DMS53 (cell line): ENCODE data around the gene LCOR.

Source experiments
- DNase-seq: peaks from one replicate; lab custom pipeline; 2025; lab: John Stamatoyannopoulos, UW

The LCOR gene

DNA sequence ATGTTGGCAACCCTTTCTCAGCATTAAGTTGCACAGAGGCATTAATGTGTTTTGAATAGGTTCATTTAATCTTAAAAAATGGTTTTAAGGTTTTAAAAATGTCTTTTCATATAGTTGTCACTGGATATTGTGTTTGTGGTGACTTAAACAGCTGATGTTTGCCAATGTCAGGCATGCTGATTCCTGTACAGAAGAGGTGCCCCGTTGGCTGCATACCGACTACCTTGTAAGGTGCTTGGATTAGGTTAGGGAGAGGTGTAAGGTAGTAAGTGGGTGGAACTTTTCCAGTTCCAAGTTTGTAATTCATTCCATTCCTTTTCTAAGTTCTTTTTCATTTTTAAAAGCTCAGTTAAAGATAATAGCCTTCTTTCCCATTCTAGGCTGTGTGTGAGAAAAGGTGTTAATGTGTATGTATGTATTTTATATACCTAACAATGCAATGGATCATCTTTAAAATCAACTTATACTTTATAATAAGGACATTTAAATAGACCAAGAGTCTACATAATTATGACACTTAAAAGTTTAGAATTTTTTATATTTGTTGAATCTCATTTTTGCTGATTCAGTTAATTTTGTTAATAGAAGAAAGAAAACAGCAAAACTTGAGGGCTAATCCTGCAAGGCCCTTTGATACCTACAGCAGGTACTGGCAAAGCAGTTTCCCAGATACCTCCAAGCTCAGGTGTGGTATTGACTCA is 155.2 kb downstream of the LCOR start:
- no peak for DNase-seq

DNA sequence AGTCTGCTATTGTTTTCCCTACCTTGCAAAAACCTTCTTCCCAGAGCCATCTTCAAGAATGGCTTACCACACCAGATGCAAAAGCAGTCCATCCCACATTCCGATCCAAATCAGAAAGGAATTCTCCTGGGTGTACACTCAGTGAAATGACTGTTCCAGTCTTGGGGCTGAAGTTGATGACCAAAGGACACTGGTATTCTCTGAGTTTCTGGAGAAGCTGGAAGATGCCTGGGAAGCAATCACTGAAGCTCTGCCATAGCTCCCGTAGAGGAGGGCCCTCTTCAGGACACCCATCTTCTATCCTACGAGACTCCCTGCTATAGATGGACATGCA is 155.7 kb downstream of the LCOR start:
- DNase-seq = no peak

DNA sequence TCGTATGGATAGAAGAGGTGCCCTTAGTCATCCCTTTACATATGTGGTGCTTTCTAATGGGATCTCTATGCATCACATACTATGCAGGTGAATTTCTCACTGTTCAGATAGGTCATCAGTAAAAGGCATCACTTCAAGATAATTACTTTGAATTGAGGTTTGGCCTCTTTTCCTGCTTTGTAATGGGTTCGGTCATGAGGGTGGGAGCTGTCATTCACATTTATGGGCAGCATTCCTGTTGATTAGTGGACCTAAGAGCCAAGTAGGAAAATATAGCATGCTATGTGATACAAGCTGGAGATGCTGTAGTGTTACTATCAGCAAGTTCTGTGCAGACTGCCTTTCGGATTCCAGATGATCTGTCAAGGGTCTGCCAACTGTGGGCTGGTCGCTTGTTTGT is 156.3 kb downstream of the LCOR start:
- no peak for DNase-seq

DNA sequence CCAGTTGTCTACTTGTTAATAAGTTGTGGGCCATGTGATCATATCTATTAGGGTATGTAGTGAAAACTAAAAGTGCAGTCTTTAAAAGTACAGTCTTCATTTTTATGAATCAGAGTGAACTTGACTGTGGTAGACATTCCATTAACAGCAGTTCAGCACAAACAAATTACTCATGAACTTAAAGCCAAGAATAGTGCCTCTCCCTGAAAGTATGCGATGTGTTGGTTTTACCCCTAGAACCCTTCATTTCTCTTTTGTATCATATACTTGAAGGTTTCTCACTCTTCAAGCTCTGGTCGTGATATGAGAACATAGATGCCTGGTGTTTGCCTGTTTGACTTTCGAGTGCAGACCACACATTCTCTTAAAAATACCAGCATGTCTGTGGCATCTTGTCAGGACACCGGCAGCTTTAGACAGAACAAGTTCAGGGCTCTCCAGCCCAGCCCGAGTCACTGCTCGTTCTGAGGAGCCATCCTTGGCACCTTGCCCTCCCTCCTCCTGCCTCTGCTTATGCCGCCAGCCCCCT is 159.3 kb downstream of the LCOR start:
- DNase-seq = no peak

DNA sequence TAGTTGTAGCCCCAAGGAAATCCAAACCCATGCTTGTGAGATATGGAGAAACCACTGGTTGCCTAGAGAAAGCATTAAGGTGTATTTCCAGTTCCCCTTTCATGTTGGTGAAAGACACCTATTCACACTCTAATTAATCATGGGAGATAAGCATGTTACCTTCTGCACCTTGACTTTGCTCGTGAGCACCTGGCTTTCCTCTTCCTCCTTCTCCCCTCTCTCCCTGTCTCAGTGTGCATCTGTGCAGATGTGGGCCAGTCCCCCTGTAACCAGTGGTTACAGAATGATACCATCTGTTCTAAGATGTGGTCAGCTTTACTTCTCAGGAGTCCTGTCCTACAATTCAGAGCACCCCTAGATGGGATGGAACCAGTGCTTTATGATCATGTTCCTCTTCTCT is 160.6 kb downstream of the LCOR start:
- no peak for DNase-seq

DNA sequence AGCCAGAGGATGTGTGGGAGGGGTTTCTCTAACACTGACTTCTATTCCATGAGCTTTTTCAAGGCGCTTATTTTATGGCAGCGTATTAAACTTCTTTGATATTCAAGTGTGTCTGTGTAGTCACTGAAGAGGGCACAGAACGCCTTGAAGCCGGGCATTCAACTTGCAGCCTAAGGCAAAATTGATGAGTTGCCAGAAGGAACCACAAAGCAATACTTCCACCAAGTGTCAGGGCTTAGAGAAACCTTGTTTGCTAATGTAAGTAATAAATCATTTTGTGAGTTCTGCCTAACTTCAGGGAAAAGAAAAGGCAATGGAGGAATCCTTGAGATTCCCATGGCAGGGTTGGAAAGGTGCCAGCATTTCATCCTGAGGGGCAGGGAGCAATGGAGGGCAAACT is 163.8 kb downstream of the LCOR start:
- no peak for DNase-seq

DNA sequence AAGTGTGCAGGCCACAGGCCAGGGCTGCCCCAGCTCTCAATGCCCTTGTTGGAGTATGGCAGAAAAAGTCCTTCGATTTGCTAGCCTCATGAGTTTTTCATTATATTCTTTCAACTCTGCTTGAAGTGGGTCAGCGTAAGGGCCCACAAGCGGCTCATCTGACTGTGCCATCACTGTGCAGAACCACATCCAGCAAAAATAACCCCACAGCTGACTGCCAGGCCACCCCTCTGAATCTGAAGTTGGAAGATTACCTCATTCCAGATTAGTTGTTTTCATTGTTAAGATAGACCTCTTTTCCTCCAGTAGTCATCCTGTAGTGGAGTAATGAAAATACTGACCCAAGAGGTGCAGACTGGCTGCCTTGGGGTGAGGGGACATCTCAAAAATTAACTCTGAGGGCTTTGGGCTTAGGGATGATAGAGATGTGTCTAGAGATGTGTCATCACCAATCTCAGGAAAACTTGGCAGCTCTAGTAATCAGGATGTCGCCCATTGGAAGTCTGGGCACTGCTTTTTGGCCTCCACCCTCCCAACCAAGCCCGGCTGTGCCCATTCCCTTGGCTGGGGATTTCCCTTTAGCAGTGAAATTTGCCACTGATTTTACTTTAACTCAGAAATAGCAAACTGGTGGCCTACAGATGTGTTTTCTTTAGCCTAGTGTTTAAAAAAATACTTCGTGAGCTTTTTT is 164.3 kb downstream of the LCOR start:
- DNase-seq = no peak

DNA sequence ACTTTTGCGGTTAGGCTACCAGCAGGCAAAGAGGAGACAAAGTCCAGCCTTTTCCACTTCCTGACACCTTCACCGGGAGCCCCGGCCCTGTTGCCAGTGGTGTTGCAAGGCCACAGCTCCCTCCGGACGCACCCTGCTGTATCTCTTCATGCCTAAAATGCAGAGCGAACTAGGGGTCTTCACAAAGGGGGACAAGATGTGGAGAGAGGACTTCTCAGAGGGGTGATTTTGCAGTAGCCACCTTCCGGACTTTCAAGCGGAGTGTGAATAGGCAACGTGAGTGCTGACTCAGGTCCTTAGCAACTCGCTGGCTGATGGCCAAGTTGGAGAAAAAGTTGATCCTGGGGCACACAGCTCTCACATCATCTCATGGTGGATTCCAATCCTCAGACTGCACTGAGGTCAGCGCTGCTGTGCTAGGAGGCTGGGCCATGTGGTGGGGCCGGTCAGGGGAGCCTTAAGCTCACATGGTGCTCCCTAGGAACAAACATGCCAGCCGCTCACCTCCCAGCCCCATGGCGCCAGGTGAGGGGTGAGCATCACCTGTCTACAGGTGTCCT is 166.3 kb downstream of the LCOR start:
- peak; percentile 80 for DNase-seq

DNA sequence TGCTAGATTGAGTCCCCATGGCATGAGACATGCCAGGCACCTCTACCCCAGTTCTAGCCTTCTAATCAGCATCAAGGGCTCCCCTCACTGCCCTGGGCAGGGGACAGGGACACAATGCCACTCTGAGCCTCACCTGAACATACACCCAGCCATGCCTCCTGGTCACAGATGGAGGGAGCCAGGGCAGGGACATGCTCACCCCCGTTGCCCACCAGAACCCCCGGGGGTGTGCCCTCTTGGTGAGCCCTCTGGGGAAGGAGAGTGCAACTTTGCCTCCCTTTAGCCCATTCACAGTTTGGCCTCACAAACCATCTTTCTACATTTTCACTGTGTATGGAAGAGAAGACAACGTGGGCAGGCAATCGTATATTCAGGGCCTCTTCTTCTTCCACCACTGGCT is 167.2 kb downstream of the LCOR start:
- no peak for DNase-seq

DNA sequence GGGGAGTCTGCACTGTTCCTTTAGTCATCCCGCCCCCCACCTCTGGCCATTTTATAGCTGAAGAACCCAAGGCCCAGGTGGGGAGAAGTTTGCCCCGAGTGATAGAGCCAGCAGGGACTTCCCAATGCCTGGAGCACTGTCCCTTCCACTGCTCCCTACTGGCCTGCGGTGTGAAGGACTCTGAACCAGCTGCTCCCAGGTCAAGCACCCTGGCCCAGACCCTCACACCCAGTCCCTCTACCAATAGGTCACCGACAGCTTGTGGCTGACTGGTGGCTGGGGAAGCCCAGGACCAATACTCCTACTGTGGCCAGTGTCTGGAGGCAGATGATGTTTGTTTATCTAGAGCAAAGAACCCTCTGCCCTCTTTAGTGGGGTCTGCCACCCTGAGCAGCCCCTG is 167.9 kb downstream of the LCOR start:
- DNase-seq = no peak

DNA sequence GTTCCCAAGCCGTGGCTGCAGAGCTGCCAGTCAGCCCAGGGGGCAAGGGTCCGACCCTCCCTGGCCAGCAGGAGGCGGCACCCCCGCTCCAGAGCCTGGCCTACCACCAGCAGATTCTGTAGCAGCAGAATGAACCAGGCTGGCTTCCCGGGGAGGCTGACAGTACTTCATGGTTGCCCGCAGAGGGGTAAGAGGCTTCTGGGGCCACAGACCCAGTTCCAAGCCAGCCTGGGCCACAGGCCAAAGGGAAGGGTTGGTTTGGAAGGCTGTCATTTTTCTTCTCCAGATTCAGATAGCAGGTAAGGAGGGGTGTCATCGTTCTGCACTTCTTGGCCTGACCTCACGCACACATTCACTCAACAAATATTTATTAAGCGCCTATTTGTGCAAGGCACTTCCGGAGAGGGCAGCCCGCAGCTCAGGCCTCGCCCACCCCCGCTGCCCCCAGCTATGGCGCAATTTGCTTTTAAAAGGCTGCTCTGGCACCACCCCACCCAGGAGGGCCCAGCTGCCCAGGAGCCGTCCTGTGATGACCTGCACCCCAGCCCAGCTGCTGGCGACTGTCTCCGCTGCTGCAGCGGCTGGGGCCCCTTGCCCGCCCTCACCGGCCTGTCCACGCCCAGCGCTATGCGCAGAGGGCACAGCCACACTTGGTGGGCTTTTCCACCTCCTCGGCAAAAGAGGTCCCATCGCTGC is 168.5 kb downstream of the LCOR start:
- DNase-seq = peak; percentile 52

DNA sequence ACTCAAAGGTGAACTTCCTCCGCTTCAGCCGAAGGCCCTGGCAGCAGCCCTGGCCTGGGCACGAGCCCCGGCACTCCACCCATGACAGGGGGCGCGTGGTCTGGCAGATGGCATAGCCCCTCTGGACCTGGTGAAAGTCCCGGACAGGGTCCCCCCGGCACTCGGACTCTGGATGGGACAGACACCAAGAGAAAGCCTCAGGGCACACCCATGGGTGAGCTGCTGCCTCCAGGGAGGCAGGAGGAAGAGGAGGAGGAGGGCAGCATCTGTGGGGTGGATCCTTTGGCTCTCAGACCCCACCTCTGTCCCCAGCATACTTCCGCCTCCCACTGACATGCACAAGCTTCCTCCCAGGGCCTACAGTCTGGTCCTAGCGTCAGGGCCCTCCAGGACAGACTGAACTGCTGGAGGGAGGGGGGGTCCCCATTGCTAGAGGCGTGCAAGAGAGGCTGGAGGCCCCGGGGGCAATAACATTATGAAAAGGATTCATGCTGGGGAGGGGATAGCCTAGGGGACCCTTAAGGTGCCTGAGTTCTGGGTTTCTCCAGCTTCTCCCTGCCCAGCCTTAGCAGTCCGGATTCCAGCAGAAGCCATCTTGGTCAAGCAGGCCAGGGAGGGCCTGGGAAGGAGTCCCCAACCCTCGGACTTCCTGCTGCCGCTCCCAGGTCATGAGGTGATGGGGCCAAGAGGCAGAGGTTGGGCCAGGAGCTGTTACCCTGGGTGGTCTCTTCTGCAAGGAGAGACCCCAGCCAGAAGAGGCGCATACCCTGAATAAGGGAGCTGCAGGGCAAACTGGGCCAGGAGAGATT is 169.3 kb downstream of the LCOR start:
- no peak for DNase-seq

DNA sequence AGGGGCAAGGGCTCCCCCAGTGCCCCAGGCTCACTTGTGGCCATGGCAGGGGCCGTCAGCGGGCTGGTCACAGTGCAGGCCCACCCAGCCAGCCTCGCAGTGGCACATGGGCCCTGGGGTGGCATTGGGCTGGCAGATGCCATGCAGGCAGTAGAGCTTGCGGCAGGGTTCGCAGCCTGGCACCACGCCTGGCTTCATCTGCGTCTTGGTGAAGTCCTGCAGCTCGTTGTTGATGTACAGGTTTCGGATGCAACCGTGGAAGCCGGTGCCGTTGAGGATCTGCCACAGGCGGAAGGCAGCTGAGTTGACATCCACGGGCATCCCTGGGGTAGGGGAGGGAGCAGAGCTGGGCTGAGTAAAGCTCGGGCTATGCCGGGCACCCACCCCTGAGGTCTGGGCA is 170.6 kb downstream of the LCOR start:
- no peak for DNase-seq

DNA sequence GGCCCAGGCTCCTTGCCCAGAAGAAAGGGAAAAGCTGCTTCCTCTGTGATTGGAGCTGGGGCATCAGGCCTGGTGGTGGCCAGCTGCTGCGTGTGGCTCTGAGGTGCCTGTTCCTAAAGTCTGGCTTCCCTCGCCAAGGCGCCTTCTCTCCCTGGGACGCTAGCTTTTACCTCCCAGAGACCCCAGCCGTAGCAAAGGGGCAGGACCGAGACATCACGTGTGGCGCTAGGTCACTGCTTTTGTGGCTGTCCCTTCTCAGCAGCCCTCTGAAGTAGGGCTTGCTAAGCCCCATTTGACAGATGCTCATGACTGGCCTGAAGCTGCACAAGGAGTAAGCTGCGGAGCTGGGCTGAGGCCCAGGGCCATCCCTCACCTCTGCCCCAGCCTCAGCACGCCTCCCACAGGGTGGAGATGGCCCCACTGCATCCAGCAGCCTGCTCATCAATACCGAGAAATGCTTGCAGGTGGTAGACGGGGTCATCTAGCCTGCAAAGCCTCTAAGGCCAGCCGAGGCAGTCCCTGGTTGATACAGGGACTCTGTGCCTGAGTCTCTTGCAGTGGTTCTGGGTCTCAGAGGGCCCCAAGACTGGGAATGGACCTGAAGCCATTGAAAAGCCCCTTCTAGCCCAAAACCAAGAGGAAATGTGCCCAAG is 171.2 kb downstream of the LCOR start:
- no peak for DNase-seq

DNA sequence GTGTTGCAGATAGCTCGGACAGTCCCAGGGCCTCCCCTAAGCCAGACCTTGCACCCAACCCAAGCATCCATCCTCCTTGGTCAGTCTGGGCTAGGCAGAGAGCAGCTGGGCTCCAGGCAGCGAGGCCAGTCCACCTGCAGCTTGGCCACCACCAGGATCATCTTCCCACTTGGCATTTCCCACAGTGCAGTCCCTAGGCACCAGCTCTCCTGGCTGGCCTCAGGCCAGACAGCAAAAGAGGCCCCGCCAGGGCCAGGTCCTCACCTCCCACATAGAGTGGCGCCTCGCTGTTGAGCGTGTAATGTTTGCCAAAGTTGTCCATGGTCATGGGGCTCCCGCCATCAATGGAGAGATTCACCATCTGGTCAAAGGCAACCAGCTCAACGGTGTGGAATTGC is 171.7 kb downstream of the LCOR start:
- DNase-seq = peak; percentile 26

DNA sequence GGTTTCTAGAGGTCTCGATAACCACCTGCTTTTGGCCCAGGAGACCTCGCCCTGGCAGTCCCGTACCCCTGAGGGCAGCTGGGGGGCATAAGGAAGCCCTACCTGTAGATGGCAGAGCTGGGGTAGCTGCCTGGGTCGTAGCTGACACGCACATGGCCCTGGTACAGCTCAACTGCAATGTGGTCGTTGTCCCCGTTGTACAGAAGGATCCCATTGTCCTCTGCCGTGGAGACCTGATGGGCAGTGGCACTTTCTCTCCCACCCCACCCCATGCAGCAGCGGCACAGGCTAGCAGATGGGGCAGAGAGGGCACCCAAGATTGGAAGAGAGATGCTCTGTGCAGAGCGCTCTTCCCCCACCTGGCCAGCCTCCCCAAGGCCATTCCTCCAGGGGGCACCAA is 172.5 kb downstream of the LCOR start:
- DNase-seq = no peak

DNA sequence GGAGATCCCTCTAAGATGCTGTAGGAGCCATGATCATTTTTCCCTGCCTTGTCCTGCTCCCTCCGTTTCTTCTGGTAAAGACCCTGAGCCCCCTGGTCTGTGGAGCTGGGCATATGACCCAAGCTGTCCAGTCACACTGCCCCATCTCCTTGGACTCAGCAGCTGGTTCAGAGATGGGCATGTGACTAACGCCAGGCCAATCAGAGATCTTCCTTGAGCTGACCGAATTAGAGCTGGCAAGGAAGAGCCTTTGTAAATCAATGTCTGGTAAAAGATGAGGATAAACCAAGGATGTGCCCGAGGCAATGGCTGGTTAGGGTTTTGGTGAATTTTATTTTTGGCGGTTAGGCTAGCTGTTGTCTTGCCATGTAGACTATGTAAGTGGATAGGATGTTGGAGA is 173.3 kb downstream of the LCOR start:
- no peak for DNase-seq

DNA sequence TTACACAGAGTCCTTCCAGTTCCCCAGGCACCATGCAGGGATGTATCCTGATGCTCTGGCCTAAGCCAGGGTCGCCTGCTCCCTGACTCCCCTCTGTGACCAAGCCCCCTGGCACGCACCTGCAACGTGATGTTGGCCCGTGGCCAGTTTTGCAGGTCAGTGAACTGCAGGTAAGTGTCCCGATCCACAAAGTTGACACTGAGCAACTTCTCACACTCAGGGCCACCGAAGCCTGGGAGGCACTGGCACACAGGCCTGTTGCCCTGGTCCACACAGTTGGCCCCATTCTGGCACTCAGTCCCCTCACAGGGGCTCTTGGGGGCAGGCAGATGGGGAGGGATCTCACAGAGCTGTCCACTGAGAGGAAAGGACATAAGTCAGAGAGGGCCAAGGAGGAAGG is 174.3 kb downstream of the LCOR start:
- DNase-seq = no peak

DNA sequence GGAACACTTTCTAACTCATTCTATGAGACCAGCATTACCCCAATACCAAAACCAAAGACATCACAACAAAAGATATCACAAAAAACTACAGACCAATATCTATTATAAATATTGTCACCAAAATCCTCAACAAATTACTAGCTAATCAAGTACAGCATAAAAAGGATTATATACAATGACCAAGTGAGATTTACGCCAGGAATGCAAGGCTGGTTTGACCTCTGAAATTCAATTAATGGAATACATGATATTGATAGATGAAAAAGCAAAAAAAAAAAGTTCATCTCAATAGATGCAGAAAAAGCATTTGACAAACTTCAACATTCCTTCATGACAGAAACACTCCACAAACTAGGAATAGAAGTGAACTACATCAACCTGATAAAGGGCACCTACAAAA is 175.3 kb downstream of the LCOR start:
- peak; percentile 24 for DNase-seq

DNA sequence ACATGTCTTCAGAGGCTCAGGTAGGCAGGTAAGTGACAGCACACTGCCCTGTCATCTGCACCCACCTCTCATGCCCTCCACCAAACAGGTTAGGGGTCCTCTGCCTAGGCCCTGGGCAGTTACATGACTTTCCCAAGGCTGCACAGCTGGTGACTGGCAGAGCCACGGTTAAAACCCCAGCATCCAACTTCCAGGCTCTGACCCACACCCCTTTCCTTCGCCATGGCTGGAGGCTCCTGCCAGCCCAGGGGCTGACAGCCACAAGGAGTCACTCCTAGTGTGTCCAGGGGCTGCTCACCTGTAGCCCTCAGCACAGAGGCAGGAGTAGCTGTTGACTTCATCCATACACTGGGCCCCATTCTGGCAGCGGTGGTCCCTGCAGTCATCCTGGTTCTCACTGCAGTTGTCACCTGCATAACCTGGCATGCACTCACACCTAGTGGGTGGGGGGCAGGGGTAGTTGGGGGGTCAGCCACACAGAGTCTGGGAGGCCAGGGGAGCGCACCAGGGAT is 178.7 kb downstream of the LCOR start:
- no peak for DNase-seq

DNA sequence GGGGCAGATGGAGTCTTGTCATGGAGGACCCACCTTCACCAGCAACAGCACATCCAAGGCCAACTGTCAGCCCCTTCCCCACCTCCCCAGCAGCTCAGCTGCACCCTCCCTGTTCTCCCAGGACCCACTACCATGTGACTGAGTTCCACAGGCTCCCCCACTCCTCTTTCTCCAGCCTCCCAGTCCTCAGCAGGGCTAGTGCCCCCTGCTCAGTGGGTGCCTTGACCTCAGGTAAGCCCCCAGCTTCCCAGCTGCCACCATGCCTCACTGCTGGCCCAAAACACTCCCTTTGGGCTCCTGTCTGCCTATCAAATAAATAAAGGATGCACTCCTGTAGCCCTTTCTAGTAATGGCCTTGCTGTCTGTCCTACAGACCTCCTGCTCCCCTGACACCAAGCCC is 179.3 kb downstream of the LCOR start:
- DNase-seq = no peak
